ENCODE results near the gene MRPL1.

Gene MRPL1

DNA sequence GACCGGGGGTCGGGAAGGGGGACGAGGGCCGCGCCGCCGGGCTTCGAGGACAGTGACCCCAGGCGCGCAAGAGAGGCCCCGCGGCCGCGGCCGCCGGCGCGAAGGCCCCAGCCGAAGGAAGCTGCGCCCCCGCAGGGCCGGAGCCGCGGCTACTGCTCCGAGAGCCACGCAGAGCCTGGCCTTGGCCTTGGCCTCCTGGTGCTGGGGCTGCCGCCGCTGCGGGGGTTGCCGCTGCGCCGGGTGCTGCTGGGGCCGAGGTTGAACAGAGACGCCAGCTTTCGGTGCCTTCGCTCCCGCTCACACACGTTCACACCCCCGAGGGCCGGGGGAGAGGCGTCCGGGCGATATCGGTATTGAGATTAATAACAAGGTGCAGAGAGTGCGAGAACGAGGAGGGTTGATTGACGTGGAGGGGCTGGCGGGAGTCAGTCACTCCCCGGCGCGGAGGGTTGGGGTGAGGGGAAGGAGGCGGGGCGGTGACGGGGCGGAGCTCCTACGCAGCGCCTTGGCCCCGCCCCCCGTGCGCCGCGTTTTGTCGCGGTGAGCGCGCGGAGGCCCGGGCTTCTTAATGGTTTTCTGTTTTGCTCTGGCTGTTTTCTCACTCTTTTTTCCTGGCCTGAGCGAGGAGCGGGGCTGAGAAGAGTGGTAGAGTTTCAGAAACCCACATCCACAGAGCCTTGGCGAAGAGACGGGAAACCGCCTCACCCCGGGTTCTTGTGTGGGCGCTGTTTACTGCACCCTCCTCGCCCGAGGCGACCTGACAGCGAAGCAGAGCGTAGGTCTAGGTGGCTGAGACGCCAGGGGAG lies 42.6 kb upstream of the MRPL1 start:
- Histone ChIP-seq H3K4me3 (peak overlapping the region; percentile 78 to 95 (median 90)), H3K9ac (peak overlapping the region; percentile 93 to 97 (median 95)), H3K4me2 (peak overlapping the region; percentile 74 to 95 (median 87)), H3K4me1 (peaks cover 29 to 45% (median 39%) of the 10 kb centered on the region in 10 experiments), H3K9me3 (replicated peaks in 1 of 11) (no peaks in the 10 kb centered on the region), H3K27me3 (no peaks in the 10 kb centered on the region), H4K20me1 (peaks cover 13 to 33% (median 28%) of the 10 kb centered on the region in 11 experiments; a peak in 18 of 22 replicates), H3K36me3 (no peaks in the 10 kb centered on the region), H3K27ac (peak overlapping the region; percentile 89 to 96 (median 93))
- TF ChIP-seq Cebpa-rat (IDR thresholded peaks at IDR 0.05) = no peak

DNA sequence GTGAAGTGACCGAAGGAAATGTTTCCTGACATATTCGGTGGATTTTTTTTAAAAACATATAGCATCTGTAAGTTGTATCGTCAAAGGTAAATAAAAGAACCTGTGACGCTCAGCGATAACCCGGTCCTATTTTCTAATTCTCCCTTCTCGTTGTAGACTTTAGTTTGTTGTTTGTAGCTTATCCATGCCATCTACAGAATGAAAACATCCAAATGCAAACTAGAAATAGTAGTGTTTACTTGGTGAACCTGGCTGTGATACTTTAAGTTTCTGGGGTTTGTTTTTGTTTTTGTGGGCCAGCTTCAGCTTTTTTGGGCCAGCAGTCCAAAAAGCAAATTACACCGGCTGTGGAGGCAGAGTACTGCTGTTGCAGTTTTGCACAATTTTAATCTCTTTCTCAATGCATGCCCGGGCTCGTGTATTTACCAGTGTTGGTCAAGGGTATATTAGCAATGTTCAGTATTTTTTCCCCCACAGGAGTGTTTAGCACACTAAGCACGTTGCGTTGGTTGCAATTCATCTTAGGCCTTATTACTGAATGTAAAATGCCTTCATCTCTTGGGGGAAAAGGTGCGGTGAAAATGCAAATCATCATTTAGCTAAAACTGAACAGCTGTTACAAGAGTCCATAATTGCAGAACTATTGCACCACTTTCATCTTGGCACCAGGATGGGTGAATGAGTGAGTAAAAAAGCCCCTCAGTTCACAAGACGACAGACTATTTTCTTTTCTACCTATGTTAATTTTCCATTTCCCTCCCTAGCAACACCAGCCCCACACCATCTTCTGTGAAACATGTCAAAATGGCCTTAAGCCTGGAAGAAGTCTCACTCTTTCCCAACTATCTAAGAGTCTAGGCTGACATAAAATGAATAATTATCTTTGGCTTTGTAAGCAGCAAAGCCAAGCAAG lies 41.7 kb upstream of the MRPL1 start:
- Histone ChIP-seq H3K27me3 (no peaks in the 10 kb centered on the region), H3K4me3 (peak overlapping the region; percentile 78 to 95 (median 90)), H3K9me3 (replicated peaks in 1 of 11) (no peaks in the 10 kb centered on the region), H3K4me1 (peaks cover 23 to 38% (median 33%) of the 10 kb centered on the region in 10 experiments), H3K9ac (peak overlapping the region; percentile 93 to 97 (median 95)), H3K4me2 (peak overlapping the region; percentile 74 to 95 (median 87)), H4K20me1 (peaks cover 7 to 24% (median 19%) of the 10 kb centered on the region in 11 experiments; a peak in 17 of 22 replicates), H3K27ac (peak overlapping the region; percentile 89 to 96 (median 93)), H3K36me3 (no peaks in the 10 kb centered on the region)
- TF ChIP-seq Cebpa-rat (IDR thresholded peaks at IDR 0.05) = peak in 3 of 11 experiments; percentile 26 to 49 (median 29); a peak in 4 of 22 replicates

DNA sequence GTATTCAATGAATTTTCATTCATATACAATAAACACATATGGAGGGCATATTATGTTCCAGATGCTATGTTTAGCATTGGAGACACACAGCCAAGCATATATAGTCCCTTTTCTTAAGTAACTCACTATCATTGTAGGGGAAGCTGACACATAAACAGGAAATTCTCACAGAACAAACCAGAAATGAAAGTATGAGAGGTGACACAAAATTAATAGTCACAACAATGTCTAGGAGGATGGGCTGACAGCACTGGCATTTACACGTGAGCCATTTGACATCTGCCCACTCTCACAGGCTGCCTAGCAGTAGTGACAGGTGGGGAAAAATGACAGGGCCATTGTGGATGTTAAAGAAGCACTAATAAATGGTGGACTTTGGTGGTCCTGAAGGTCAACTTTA lies 40.9 kb upstream of the MRPL1 start:
- Histone ChIP-seq H3K27me3 (no peaks in the 10 kb centered on the region), H3K4me3 (no peak overlapping the region), H4K20me1 (peaks cover 7 to 16% (median 12%) of the 10 kb centered on the region in 11 experiments; a peak in 16 of 22 replicates), H3K4me2 (peak overlapping the region; percentile 74 to 95 (median 87)), H3K27ac (peak overlapping the region in 9 of 11 experiments; percentile 39 to 96 (median 92); a peak in 12 of 22 replicates), H3K9ac (peak overlapping the region in 3 of 11 experiments; percentile 96 to 97 (median 96); a peak in 2 of 22 replicates), H3K4me1 (peaks cover 23 to 33% (median 26%) of the 10 kb centered on the region in 10 experiments), H3K9me3 (replicated peaks in 1 of 11) (no peaks in the 10 kb centered on the region), H3K36me3 (no peaks in the 10 kb centered on the region)
- no peak for TF ChIP-seq Cebpa-rat (IDR thresholded peaks at IDR 0.05)

DNA sequence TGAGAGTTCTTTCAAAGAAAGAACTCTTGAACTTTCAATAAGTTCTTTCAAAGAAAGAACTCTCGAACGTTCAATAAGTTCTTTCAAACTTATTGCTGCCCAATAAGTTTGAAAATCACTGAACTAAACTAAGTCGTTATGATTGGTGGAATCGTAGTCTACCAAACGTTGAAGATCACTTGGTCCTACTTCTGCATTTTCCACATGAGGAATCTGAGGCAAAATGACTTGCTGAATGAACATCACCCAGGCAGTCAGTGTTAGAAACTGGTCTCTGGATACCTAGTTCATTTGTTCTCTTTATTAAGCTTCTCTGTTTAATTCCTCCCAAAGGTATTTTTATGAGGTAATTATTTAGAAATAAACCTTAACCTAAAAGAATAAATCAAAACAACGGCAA lies 36.4 kb upstream of the MRPL1 start:
- Histone ChIP-seq H3K27me3 (no peaks in the 10 kb centered on the region), H3K4me2 (no peak overlapping the region), H3K36me3 (no peaks in the 10 kb centered on the region), H3K4me1 (peaks cover 8 to 16% (median 11%) of the 10 kb centered on the region in 10 experiments), H3K27ac (no peak overlapping the region), H3K9ac (no peak overlapping the region), H3K4me3 (no peak overlapping the region), H4K20me1 (no peaks in the 10 kb centered on the region), H3K9me3 (replicated peaks in 1 of 11) (no peaks in the 10 kb centered on the region)
- TF ChIP-seq Cebpa-rat (IDR thresholded peaks at IDR 0.05) = no peak

DNA sequence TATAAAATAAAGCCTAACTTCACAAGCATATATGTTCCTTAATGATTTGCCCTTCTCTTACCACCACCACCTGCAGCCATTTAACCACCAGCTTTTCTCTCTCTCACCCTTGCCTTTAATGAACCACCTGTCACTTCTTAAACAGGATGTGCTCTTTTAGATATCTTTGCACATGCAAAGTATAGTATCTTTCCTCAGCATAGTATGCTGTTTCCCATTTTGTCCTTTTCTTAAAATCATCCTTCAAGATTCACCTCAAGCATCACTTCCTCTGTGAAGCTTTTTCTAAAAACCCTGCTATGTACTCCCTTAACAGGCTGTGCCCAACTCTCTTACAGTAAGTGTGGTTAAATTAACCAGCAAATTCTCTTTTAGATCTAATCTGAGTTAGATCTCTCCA lies 35.3 kb upstream of the MRPL1 start:
- Histone ChIP-seq H3K9ac (no peak overlapping the region), H3K4me1 (peaks cover 0 to 6% (median 2%) of the 10 kb centered on the region in 10 experiments; a peak in 8 of 20 replicates), H3K9me3 (replicated peaks in 1 of 11) (no peaks in the 10 kb centered on the region), H4K20me1 (no peaks in the 10 kb centered on the region), H3K36me3 (no peaks in the 10 kb centered on the region), H3K27ac (no peak overlapping the region), H3K4me3 (no peak overlapping the region), H3K27me3 (no peaks in the 10 kb centered on the region), H3K4me2 (no peak overlapping the region)
- TF ChIP-seq Cebpa-rat (IDR thresholded peaks at IDR 0.05) = no peak

DNA sequence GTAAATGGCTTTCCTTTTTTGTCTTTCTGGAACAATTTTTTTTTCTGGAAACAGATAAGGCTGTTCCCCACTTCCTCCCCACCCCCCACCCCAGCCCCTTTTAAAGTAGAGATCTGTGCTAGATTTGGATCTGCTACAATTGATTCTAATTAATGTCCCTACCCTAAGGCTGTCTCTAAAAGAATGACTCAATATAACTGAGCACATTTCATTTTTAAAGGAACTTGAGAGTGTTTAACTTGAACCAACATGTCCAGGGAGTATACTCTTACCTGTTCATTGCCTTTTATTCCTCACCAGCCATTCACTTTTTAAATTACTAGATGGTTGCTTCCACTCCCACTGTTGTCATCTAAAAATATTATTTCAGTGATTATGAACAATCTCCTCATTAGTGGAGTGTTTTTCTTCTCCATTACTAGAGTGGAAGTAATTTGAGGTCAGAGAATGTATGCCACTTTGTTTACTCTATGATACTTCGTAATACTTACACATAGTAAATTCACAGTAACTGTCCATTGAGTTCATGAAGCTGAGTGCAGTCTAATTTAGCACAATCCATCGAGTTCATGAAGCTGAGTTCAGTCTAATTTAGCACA lies 29.4 kb upstream of the MRPL1 start:
- no peaks in the 10 kb centered on the region for H3K36me3 ChIP-seq

DNA sequence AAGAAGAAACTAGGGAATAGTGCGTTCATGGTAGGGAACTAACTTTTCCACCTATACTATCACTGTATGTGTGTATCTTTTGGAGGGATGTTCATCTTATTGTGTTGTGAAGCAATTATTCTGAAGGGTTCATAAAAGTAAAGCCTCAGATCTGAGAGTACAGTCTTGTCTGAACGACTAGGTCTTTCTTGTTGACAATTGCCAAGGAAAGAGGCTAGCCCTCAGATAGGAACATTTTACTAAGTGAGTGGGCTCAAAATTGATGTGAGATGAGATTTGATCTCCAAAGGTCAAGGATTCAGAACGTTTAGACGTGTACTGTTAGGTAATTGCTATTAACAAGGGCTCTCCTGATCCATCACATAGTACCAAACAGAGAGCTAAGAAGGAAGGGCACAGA lies 28.2 kb upstream of the MRPL1 start:
- TF ChIP-seq Cebpa-rat (IDR thresholded peaks at IDR 0.05) = no peak
- no peak overlapping the region for H3K4me2 ChIP-seq
- no peaks in the 10 kb centered on the region for H3K4me1 ChIP-seq
- no peaks in the 10 kb centered on the region for H4K20me1 ChIP-seq
- no peaks in the 10 kb centered on the region for H3K9me3 ChIP-seq (replicated peaks in 1 of 11)
- no peaks in the 10 kb centered on the region for H3K27me3 ChIP-seq
- no peaks in the 10 kb centered on the region for H3K36me3 ChIP-seq
- no peak overlapping the region for H3K9ac ChIP-seq
- no peak overlapping the region for H3K27ac ChIP-seq
- H3K4me3 ChIP-seq = no peak overlapping the region

More for the DNA sequence above, 29.4 kb upstream of the MRPL1 start:
- Histone ChIP-seq H3K27me3 (no peaks in the 10 kb centered on the region), H3K27ac (no peak overlapping the region), H3K9me3 (replicated peaks in 1 of 11) (no peaks in the 10 kb centered on the region), H3K4me1 (no peaks in the 10 kb centered on the region), H4K20me1 (no peaks in the 10 kb centered on the region), H3K4me2 (no peak overlapping the region), H3K4me3 (no peak overlapping the region), H3K9ac (no peak overlapping the region)
- no peak for TF ChIP-seq Cebpa-rat (IDR thresholded peaks at IDR 0.05)

DNA sequence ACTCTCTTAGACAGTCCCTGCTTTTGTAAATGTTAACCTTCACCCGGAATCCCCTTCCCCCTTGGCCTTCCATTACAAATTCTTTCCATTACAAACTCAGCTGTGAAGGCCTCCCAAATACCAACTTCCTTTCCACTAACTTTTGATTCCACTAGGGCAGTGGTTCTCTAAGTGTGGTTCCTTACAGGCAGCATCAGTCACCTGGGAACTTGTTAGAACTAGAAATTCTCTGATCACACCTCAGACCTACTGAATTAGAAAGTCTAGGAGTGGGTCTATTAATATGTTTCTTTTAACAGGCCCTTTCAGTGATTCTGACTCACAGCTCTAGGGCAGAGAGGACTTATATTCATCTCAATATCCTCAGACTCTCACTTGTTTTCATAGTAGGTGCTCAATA lies 19.0 kb upstream of the MRPL1 start:
- no peak for TF ChIP-seq Cebpa-rat (IDR thresholded peaks at IDR 0.05)
- Histone ChIP-seq H3K4me3 (no peak overlapping the region), H4K20me1 (no peaks in the 10 kb centered on the region), H3K36me3 (no peaks in the 10 kb centered on the region), H3K9ac (no peak overlapping the region), H3K4me2 (no peak overlapping the region), H3K4me1 (no peaks in the 10 kb centered on the region), H3K27me3 (no peaks in the 10 kb centered on the region), H3K27ac (no peak overlapping the region), H3K9me3 (replicated peaks in 1 of 11) (0 out of 22 replicates have a peak, but pooled peaks cover 0 to 4% (median 0%) of the 10 kb centered on the region in 11 experiments)

DNA sequence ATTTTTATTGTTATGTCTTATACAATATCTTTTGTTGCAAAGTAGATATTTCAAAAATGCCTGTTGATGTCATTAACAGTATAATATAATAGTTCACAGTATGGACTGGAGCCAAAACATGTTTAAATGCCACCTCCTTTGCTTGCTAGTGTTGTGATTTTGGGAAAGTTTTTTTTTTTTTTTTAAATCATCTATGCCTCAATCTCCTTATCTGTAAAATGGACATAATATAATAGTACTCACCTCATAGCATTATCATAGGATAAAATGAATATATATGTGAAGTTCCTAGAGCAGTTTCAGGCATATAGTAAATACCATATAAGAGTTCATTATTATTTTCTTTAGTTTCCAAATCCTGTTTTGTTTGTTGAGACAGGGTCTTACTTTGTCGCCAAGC lies 18.3 kb upstream of the MRPL1 start:
- Histone ChIP-seq H4K20me1 (no peaks in the 10 kb centered on the region), H3K27me3 (no peaks in the 10 kb centered on the region), H3K27ac (no peak overlapping the region), H3K4me3 (no peak overlapping the region), H3K4me2 (no peak overlapping the region), H3K4me1 (no peaks in the 10 kb centered on the region), H3K36me3 (no peaks in the 10 kb centered on the region), H3K9me3 (replicated peaks in 1 of 11) (0 out of 22 replicates have a peak, but pooled peaks cover 0 to 4% (median 0%) of the 10 kb centered on the region in 11 experiments), H3K9ac (no peak overlapping the region)
- TF ChIP-seq Cebpa-rat (IDR thresholded peaks at IDR 0.05) = no peak

All from BLaER1 treated with 17β-estradiol and CSF1 and Interleukin-3, amounts not matched to agents 10 nM and 100 nM (cell line).